Upper lobe of right lung (tissue), 1 donor: Measurements from ENCODE around the gene PNLIPRP3. TPM values are rescaled to one million over a fixed set of nuclear protein-coding genes. Genes with fewer than 3 reads are reported as not detected.

Experiments used
- ATAC-seq: fragments of 200-7000 bp; cut with Tn5 transposase; one replicate; pipeline ENCODE4 v1.9.1; 2020; ENCODE audit warnings: mild to moderate bottlenecking, moderate library complexity
- DNase-seq: peaks from one replicate; pipeline ENCODE4 v3.0.0-alpha.2; 2020
- H3K27ac ChIP-seq: fragments of 200-600 bp; one replicate; pipeline ENCODE4 v1.8.0; 2022
- H3K27me3 ChIP-seq: fragments of 200-600 bp; one replicate; pipeline ENCODE4 v1.8.0; 2022; ENCODE audit warnings: mild to moderate bottlenecking
- H3K36me3 ChIP-seq: fragments of 200-600 bp; one replicate; pipeline ENCODE4 v1.8.0; 2022
- H3K4me1 ChIP-seq: fragments of 200-600 bp; one replicate; pipeline ENCODE4 v1.8.0; 2022
- H3K4me3 ChIP-seq: fragments of 200-600 bp; one replicate; pipeline ENCODE4 v1.8.0; 2022; ENCODE audit warnings: mild to moderate bottlenecking
- H3K9me3 ChIP-seq: fragments of 200-600 bp; one replicate; pipeline ENCODE4 v1.8.0; 2022
- CTCF ChIP-seq: fragments of 200-600 bp; IDR thresholded peaks from one replicate; pipeline ENCODE4 v1.8.0; 2022; ENCODE audit warnings: antibody characterized with exemption
- intact Hi-C: fragments of 100-400 bp; cut with DNase I; formaldehyde crosslinking; loops from one replicate; pipeline ENCODE4 v1.11.0; 2022
- total RNA-seq: library from RNA; stranded (reverse); fragmentation: NEBNext Ultra II Directional; extraction: Animal tissue kit (Norgen Biotek cat#: 25700); gene quantifications from one replicate; pipeline ENCODE4 v1.2.1, GENCODE V29; 2021
- donor health status: DM: no; HTN: yes; CAD: no; lungs with severe emphysema.

PNLIPRP3 gene
- total RNA-seq, 1 donor from 2014 or later: 0.20 TPM

DNA sequence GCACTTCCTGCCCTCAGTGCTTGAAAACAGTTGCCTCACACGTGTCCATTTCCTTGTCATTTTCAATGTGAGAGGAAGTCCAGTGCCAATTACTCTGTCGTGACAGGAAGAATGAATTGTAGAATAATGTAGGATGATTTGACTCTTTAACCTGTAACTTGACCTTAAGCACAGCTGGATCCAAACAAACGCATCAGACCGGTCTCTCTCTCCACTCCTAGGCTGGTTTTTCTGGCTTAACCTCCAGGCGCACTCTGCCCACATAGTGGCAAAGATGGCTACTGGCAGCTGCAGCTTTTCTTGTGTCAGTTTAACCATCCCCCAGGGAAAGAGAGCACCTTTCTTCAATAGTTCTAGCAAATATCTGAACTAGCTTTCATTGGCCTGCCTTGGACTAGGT is 29.4 kb upstream of the PNLIPRP3 start:
- intact Hi-C loops: no loop called here
- TF ChIP-seq CTCF: no peak
- no peak overlapping the region for H3K27ac ChIP-seq
- H3K36me3 ChIP-seq: no peaks in the 10 kb centered on the region
- no peaks in the 10 kb centered on the region for H3K27me3 ChIP-seq
- DNase-seq (no peak), ATAC-seq (no peak)
- H3K9me3 ChIP-seq: no peaks in the 10 kb centered on the region
- no peaks in the 10 kb centered on the region for H3K4me1 ChIP-seq
- no peak overlapping the region for H3K4me3 ChIP-seq

DNA sequence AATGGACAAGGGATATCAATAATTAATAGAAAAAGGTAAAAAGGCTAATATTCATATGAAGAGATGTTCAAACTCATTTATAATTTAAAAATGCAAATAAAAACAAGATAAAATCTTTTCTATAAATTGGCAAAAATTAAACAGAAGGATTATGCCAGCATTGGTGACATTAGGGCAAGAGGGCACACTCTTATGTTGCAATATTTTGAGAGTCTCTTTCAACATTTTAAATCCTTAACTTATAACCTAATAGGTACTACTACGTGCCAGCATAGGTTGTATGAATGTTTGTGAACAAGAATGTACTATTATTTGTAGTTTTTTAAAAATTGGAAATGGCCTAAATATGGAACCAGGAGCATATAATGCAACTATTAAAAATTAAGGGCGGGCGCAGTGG is 24.8 kb upstream of the PNLIPRP3 start:
- ATAC-seq: no peak
- Histone ChIP-seq H3K4me1 (no peaks in the 10 kb centered on the region), H3K27me3 (no peaks in the 10 kb centered on the region), H3K27ac (no peak overlapping the region), H3K9me3 (no peaks in the 10 kb centered on the region), H3K36me3 (no peaks in the 10 kb centered on the region), H3K4me3 (no peak overlapping the region)
- intact Hi-C loops: no loop called here
- TF ChIP-seq CTCF: no peak
- DNase-seq: no peak

- no peak for DNase-seq
- no peaks in the 10 kb centered on the region for H3K27me3 ChIP-seq
- no peak overlapping the region for H3K27ac ChIP-seq
- no peak for ATAC-seq
- no peaks in the 10 kb centered on the region for H3K9me3 ChIP-seq
- no peaks in the 10 kb centered on the region for H3K4me1 ChIP-seq
- intact Hi-C loops: no loop called here
- no peaks in the 10 kb centered on the region for H3K36me3 ChIP-seq
- TF ChIP-seq CTCF: no peak
- H3K4me3 ChIP-seq: no peak overlapping the region
These were observed 23.9 kb upstream of the PNLIPRP3 start for GRCh38 chr10:116403740-116404250.

DNA sequence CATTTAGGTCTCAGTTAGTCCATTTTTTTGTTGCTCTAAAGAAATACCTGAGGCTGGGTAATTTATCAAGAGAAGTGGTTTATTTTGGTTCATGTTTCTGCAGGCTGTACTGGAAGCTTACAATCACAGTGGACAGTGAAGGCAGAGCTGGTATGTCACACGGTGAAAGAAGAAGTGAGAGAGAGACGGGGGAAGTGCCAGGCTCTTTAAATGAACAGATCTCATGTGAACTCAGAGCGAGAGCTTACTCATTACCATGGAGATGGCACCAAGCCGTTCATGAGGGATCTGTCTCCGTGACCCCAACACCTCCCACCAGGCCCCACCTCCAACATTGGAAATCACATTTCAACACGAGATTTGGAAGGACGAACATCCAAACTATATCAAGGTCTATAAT is 18.9 kb upstream of the PNLIPRP3 start:
- intact Hi-C loops: no loop called here

GRCh38 chr10:116410351-116410750 is 17.3 kb upstream of the PNLIPRP3 start:
- intact Hi-C loops: no loop called here
- H3K9me3 ChIP-seq: no peaks in the 10 kb centered on the region
- no peak for TF ChIP-seq CTCF
- H3K4me3 ChIP-seq: no peak overlapping the region
- H3K4me1 ChIP-seq: no peaks in the 10 kb centered on the region
- H3K36me3 ChIP-seq: no peaks in the 10 kb centered on the region
- H3K27me3 ChIP-seq: no peaks in the 10 kb centered on the region
- no peak overlapping the region for H3K27ac ChIP-seq
- ATAC-seq (no peak), DNase-seq (no peak)

More for the DNA sequence above, 18.9 kb upstream of the PNLIPRP3 start:
- DNase-seq (no peak), ATAC-seq (peak; percentile 26)
- Histone ChIP-seq H3K4me1 (no peaks in the 10 kb centered on the region), H3K9me3 (no peaks in the 10 kb centered on the region), H3K4me3 (no peak overlapping the region), H3K27ac (no peak overlapping the region), H3K27me3 (no peaks in the 10 kb centered on the region), H3K36me3 (no peaks in the 10 kb centered on the region)
- no peak for TF ChIP-seq CTCF

GRCh38 chr10:116417821-116418220 is 9.8 kb upstream of the PNLIPRP3 start:
- Histone ChIP-seq H3K4me3 (no peak overlapping the region), H3K27me3 (no peaks in the 10 kb centered on the region), H3K36me3 (no peaks in the 10 kb centered on the region), H3K27ac (no peak overlapping the region), H3K9me3 (no peaks in the 10 kb centered on the region), H3K4me1 (no peaks in the 10 kb centered on the region)
- ATAC-seq: no peak
- no peak for DNase-seq
- intact Hi-C loops: no loop called here
- TF ChIP-seq CTCF: no peak
